IMR-90 (cell line): ENCODE results near the gene LYPD6. TPM values are rescaled to one million over a fixed set of nuclear protein-coding genes. Genes with fewer than 3 reads are reported as not detected.

ENCODE experiments used
- ATAC-seq: fragments of 200-7000 bp; cut with Tn5 transposase; 2 replicates; pipeline ENCODE4 v1.9.1; 2020; ENCODE audit warnings: low read depth, mild to moderate bottlenecking, moderate library complexity
- BruUV-seq: library from RNA; stranded (reverse); fragments of 400-500 nt; replicated peaks from 2 replicates; lab custom pipeline; 2021; lab: Mats Ljungman, UMichigan
- CTCF ChIA-PET: fragments of 300-600 bp; formaldehyde crosslinking; extraction: SDS; loops from one replicate; lab custom pipeline; 2021; ENCODE audit warnings: antibody characterized with exemption; lab: Yijun Ruan, JAX
- POLR2A ChIA-PET: fragments of 300-600 bp; sonication (Branson Sonifier 250); formaldehyde crosslinking; loops from one replicate; lab custom pipeline; 2022; ENCODE audit warnings: antibody characterized with exemption; ENCODE audit not compliant: unreplicated experiment; lab: Charles Lee
- DNase-seq: peaks from one replicate; pipeline ENCODE4 v3.0.0; 2013
- H2AFZ ChIP-seq: replicated peaks from 2 replicates; pipeline ENCODE3; 2013; ENCODE audit warnings: low read length, mild to moderate bottlenecking; ENCODE audit not compliant: poor library complexity
- H2AK5ac ChIP-seq: 2 replicates; pipeline ENCODE4 v1.6.1; 2013; ENCODE audit warnings: low read depth, low read length, inconsistent platforms
- H2AK9ac ChIP-seq: replicated peaks from 2 replicates; pipeline ENCODE3; 2013; ENCODE audit warnings: mild to moderate bottlenecking, low read depth, low read length, moderate library complexity; ENCODE audit not compliant: poor library complexity
- H2BK120ac ChIP-seq: 2 replicates; pipeline ENCODE4 v1.6.1; 2013; ENCODE audit warnings: low read depth, low read length, inconsistent platforms
- H2BK15ac ChIP-seq: 3 replicates; pipeline ENCODE4 v1.6.1; 2013; ENCODE audit warnings: low read depth, low read length, inconsistent platforms
- H2BK20ac ChIP-seq: 2 replicates; pipeline ENCODE4 v1.6.1; 2013; ENCODE audit warnings: low read depth, mild to moderate bottlenecking, inconsistent platforms, low read length, moderate library complexity
- H2BK5ac ChIP-seq: 2 replicates; pipeline ENCODE4 v1.6.1; 2013; ENCODE audit warnings: mild to moderate bottlenecking, low read depth, low read length, inconsistent platforms; ENCODE audit not compliant: poor library complexity, severe bottlenecking
- H3K14ac ChIP-seq: replicated peaks from 2 replicates; pipeline ENCODE4 v1.6.1; 2013; ENCODE audit warnings: low read depth, low read length, inconsistent platforms
- H3K18ac ChIP-seq: 2 replicates; pipeline ENCODE4 v1.6.1; 2013; ENCODE audit warnings: low read depth, low read length, control low read depth
- H3K23ac ChIP-seq: 2 replicates; pipeline ENCODE4 v1.6.1; 2013; ENCODE audit warnings: low read depth, low read length, inconsistent platforms
- H3K27ac ChIP-seq: 2 replicates; pipeline ENCODE4 v1.5.1; 2013; ENCODE audit warnings: mild to moderate bottlenecking, control low read depth, low read length; ENCODE audit not compliant: insufficient read depth
- H3K27me3 ChIP-seq: 2 replicates; pipeline ENCODE4 v1.6.1; 2013; ENCODE audit warnings: low read length; ENCODE audit not compliant: control insufficient read depth, insufficient read depth
- H3K36me3 ChIP-seq: 2 replicates; pipeline ENCODE4 v1.6.1; 2013; ENCODE audit warnings: low read length, mixed read lengths; ENCODE audit not compliant: control insufficient read depth, insufficient read depth
- H3K4ac ChIP-seq: 2 replicates; pipeline ENCODE4 v1.6.1; 2013; ENCODE audit warnings: low read depth, low read length, inconsistent platforms
- H3K4me1 ChIP-seq: 2 replicates; pipeline ENCODE4 v1.6.1; 2013; ENCODE audit warnings: low read length, mixed read lengths; ENCODE audit not compliant: control insufficient read depth, insufficient read depth
- H3K4me2 ChIP-seq: 2 replicates; pipeline ENCODE4 v1.6.1; 2013; ENCODE audit warnings: low read depth, mild to moderate bottlenecking, control low read depth, low read length, moderate library complexity
- H3K4me3 ChIP-seq: 2 replicates; pipeline ENCODE4 v1.5.1; 2013; ENCODE audit warnings: low read depth, mild to moderate bottlenecking, control low read depth, low read length, moderate library complexity; ENCODE audit not compliant: insufficient read depth
- H3K56ac ChIP-seq: 2 replicates; pipeline ENCODE4 v1.6.1; 2013; ENCODE audit warnings: low read length, inconsistent platforms; ENCODE audit not compliant: insufficient read depth; ENCODE audit errors: extremely low read depth
- H3K79me1 ChIP-seq, 2 experiments: 2 replicates each; pipeline ENCODE4 v1.6.1; 2013; ENCODE audit warnings: low read length in 2 of 2, inconsistent platforms in 1 of 2, low read depth in 1 of 2
- H3K9ac ChIP-seq: 2 replicates; pipeline ENCODE4 v1.6.1; 2013; ENCODE audit warnings: low read depth, low read length, control low read depth
- H3K9me1 ChIP-seq: 2 replicates; pipeline ENCODE4 v1.6.1; 2013; ENCODE audit warnings: low read length, inconsistent platforms; ENCODE audit not compliant: insufficient read depth
- H3K9me3 ChIP-seq: 2 replicates; pipeline ENCODE4 v1.6.1; 2013; ENCODE audit warnings: low read length; ENCODE audit not compliant: control insufficient read depth, insufficient read depth
- H4K20me1 ChIP-seq: 2 replicates; pipeline ENCODE4 v1.6.1; 2013; ENCODE audit warnings: low read length, inconsistent platforms; ENCODE audit not compliant: insufficient read depth
- H4K5ac ChIP-seq: 2 replicates; pipeline ENCODE4 v1.6.1; 2013; ENCODE audit warnings: mild to moderate bottlenecking, low read depth, low read length, control low read depth
- H4K8ac ChIP-seq, 2 experiments: 2 replicates each; pipeline ENCODE4 v1.6.1; 2013; ENCODE audit warnings: low read depth in 2 of 2, low read length in 2 of 2, control low read depth in 1 of 2, inconsistent platforms in 1 of 2
- H4K91ac ChIP-seq: 2 replicates; pipeline ENCODE4 v1.6.1; 2013; ENCODE audit warnings: low read depth, low read length, inconsistent platforms; ENCODE audit not compliant: insufficient read depth
- BHLHE40 ChIP-seq: fragments of 150-350 bp; IDR thresholded peaks from 2 replicates; pipeline ENCODE4 v1.6.1; 2016; ENCODE audit warnings: mild to moderate bottlenecking, low read depth, low read length
- CEBPB ChIP-seq: IDR thresholded peaks from 2 replicates; pipeline ENCODE4 v1.6.1; 2012; ENCODE audit warnings: low read depth, low read length, improper control_type of control experiment
- CHD1 ChIP-seq: IDR thresholded peaks from 2 replicates; pipeline ENCODE4 v1.6.1; 2012; ENCODE audit warnings: low read depth, low read length, improper control_type of control experiment
- CTCF ChIP-seq: conservative IDR thresholded peaks from 2 replicates; pipeline ENCODE4 v1.5.1; 2012; ENCODE audit warnings: mild to moderate bottlenecking, low read depth, low read length, improper control_type of control experiment
- ELK1 ChIP-seq: fragments of 150-350 bp; IDR thresholded peaks from 2 replicates; pipeline ENCODE4 v1.6.1; 2016; ENCODE audit warnings: low read depth, mild to moderate bottlenecking, low read length, moderate library complexity, borderline replicate concordance
- FOS ChIP-seq: fragments of 150-350 bp; IDR thresholded peaks from 2 replicates; pipeline ENCODE4 v1.6.1; 2016; ENCODE audit warnings: low read depth, low read length
- MAFK ChIP-seq: IDR thresholded peaks from 2 replicates; pipeline ENCODE4 v1.6.1; 2012; ENCODE audit warnings: low read depth, low read length, improper control_type of control experiment
- MAZ ChIP-seq: IDR thresholded peaks from 2 replicates; pipeline ENCODE4 v1.6.1; 2012; ENCODE audit warnings: low read depth, mild to moderate bottlenecking, low read length, improper control_type of control experiment, moderate library complexity, borderline replicate concordance
- MXI1 ChIP-seq: IDR thresholded peaks from 2 replicates; pipeline ENCODE4 v1.6.1; 2012; ENCODE audit warnings: low read depth, mild to moderate bottlenecking, low read length, moderate library complexity, borderline replicate concordance
- NFE2L2 ChIP-seq: fragments of 150-350 bp; IDR thresholded peaks from 2 replicates; pipeline ENCODE4 v1.6.1; 2016; ENCODE audit warnings: low read depth, mild to moderate bottlenecking, low read length
- POLR2A ChIP-seq: IDR thresholded peaks from 2 replicates; pipeline ENCODE4 v1.6.1; 2012; ENCODE audit warnings: mild to moderate bottlenecking, low read depth, low read length
- RAD21 ChIP-seq: IDR thresholded peaks from 2 replicates; pipeline ENCODE4 v1.6.1; 2012; ENCODE audit warnings: low read length, improper control_type of control experiment
- RCOR1 ChIP-seq: IDR thresholded peaks from 2 replicates; pipeline ENCODE4 v1.6.1; 2012; ENCODE audit warnings: mild to moderate bottlenecking, low read length, improper control_type of control experiment; ENCODE audit not compliant: insufficient replicate concordance
- RFX5 ChIP-seq: IDR thresholded peaks from 2 replicates; pipeline ENCODE4 v1.8.0; 2012; ENCODE audit warnings: low read depth, mild to moderate bottlenecking, low read length, moderate library complexity
- SMC3 ChIP-seq: fragments of 150-350 bp; IDR thresholded peaks from 2 replicates; pipeline ENCODE4 v1.6.1; 2016; ENCODE audit warnings: low read depth, mild to moderate bottlenecking, antibody characterized with exemption, low read length, moderate library complexity
- USF2 ChIP-seq: fragments of 150-350 bp; IDR thresholded peaks from 2 replicates; pipeline ENCODE4 v1.6.1; 2017; ENCODE audit warnings: mild to moderate bottlenecking, antibody characterized with exemption, low read length, low read depth
- WGBS, 2 experiments: methylation state at CpG; one replicate each; pipeline versions ENCODE4 v1.1.5 to v1.1.7; 2013; ENCODE audit warnings: missing lambda C conversion rate in 2 of 2; ENCODE audit not compliant: insufficient read length in 1 of 2; ENCODE audit errors: extremely low coverage in 2 of 2; 5-methylcytosine and 5-hydroxymethylcytosine counted together
- dilution Hi-C: fragments of 300-500 bp; cut with HindIII; formaldehyde crosslinking; loops from one replicate; pipeline ENCODE4 v1.14.3; 2018; ENCODE audit warnings: low sequenced_read_pairs; ENCODE audit not compliant: unreplicated experiment
- in situ Hi-C: fragments of 300-500 bp; cut with MboI; formaldehyde crosslinking; loops from 3 replicates; pipeline ENCODE4 v1.14.3; 2019; ENCODE audit warnings: low sequenced_read_pairs, inconsistent platforms, mixed read lengths
- intact Hi-C: fragments of 100-400 bp; cut with micrococcal nuclease; formaldehyde crosslinking; loops from 2 replicates; pipeline ENCODE4 v1.10.0; 2022
- polyA plus RNA-seq, 3 experiments: library from polyadenylated mRNA; depleted of rRNA; stranded (reverse); fragments of >200 nt; gene quantifications; 2 replicates each; pipeline ENCODE4 v1.2.3, GENCODE V29; 2012; ENCODE audit warnings: low replicate concordance in 1 of 3
- total RNA-seq: library from RNA; depleted of rRNA; stranded (reverse); fragments of >200 nt; gene quantifications from 2 replicates; pipeline ENCODE4 v1.2.3, GENCODE V29; 2012

The LYPD6 gene
- total and polyA plus RNA-seq, 2 of the 4 experiments (the other 2 are of a cell fraction), result 0.87 to 0.90 TPM

- H2AFZ ChIP-seq, result no peak overlapping the region
- POLR2A ChIA-PET, result no interaction called here
- BruUV-seq, result no TSS peak
- H3K4ac ChIP-seq, result no peak overlapping the region
- H3K23ac ChIP-seq, result no peak overlapping the region
- H2AK5ac ChIP-seq, result no peak overlapping the region
- no peak overlapping the region for H3K18ac ChIP-seq
- WGBS, 2 experiments, result no CpG with 5 or more reads among the region's 3 CpGs
- H2BK20ac ChIP-seq, result no peak overlapping the region
- no peak for DNase-seq
- dilution Hi-C loops, result no loop called here
- no peaks in the 10 kb centered on the region for H3K79me1 ChIP-seq
- H2BK15ac ChIP-seq, result no peak overlapping the region
- H2BK120ac ChIP-seq, result no peak overlapping the region
- H4K8ac ChIP-seq, result no peak overlapping the region
- no peak for TF ChIP-seq CHD1
- TF ChIP-seq SMC3, result no peak
- no peak for TF ChIP-seq MAFK
- TF ChIP-seq RCOR1, result no peak
- no peak for TF ChIP-seq RFX5
- TF ChIP-seq NFE2L2, result no peak
- TF ChIP-seq POLR2A, result no peak
- no peak for TF ChIP-seq ELK1
- TF ChIP-seq CTCF, result no peak
- TF ChIP-seq CEBPB, result no peak
- TF ChIP-seq RAD21, result no peak
- TF ChIP-seq MAZ, result no peak
- TF ChIP-seq USF2, result no peak
- no peak for TF ChIP-seq BHLHE40
- TF ChIP-seq MXI1, result no peak
- no peak for TF ChIP-seq FOS
- no peak overlapping the region for H3K14ac ChIP-seq
- H4K20me1 ChIP-seq, result no peaks in the 10 kb centered on the region
- H3K9me1 ChIP-seq, result no peaks in the 10 kb centered on the region
- no peak overlapping the region for H3K56ac ChIP-seq
- H4K5ac ChIP-seq, result no peak overlapping the region
- H3K27me3 ChIP-seq, result peaks cover 12% of the 10 kb centered on the region
- no peak overlapping the region for H3K27ac ChIP-seq
- no peak overlapping the region for H2AK9ac ChIP-seq
- no peak overlapping the region for H4K91ac ChIP-seq
- no peak overlapping the region for H2BK5ac ChIP-seq
- no peaks in the 10 kb centered on the region for H3K36me3 ChIP-seq
- no peak overlapping the region for H3K4me2 ChIP-seq
- H3K9me3 ChIP-seq, result no peaks in the 10 kb centered on the region
- CTCF ChIA-PET, result no interaction called here
- no peak overlapping the region for H3K4me3 ChIP-seq
- in situ Hi-C loops, result no loop called here
- H3K4me1 ChIP-seq, result 0 out of 2 replicates have a peak, but pooled peaks cover 3% of the 10 kb centered on the region
- no peak for ATAC-seq
- no peak overlapping the region for H3K9ac ChIP-seq
- intact Hi-C loops, result loop anchor here (5.0 kb wide), 1 partner anchor 229 kb away; no protein-coding TSS in a partner anchor
These were observed 3.2 kb downstream of the LYPD6 start for GRCh38 chr2:149333636-149334035.
